ENCODE data around the gene OSBPL6. TPM values are rescaled to one million over a fixed set of nuclear protein-coding genes. Genes with fewer than 3 reads are reported as not detected.

Gene OSBPL6
- total and polyA plus RNA-seq, 4 donors, result 1.3 to 3.3 (median 2.2) TPM

- WGBS, result 93% methylated on average over 1 of the region's 1 CpG
- TF ChIP-seq CTCF (IDR thresholded peaks at IDR 0.05; ENCODE audit: low read depth, low read length, missing input control) (no peak), HNF4A (conservative IDR thresholded peaks at IDR 0.05) (no peak), SP1 (IDR thresholded peaks at IDR 0.05) (no peak), HNF4G (IDR thresholded peaks at IDR 0.05) (no peak), JUND (IDR thresholded peaks at IDR 0.05) (no peak), TAF1 (conservative IDR thresholded peaks at IDR 0.05) (no peak), YY1 (IDR thresholded peaks at IDR 0.05) (no peak), ATF3 (IDR thresholded peaks at IDR 0.05) (no peak), ZBTB33 (IDR thresholded peaks at IDR 0.05) (no peak), RAD21 (IDR thresholded peaks at IDR 0.05) (no peak), NR2F2 (IDR thresholded peaks at IDR 0.05) (no peak)
- no peaks in the 10 kb centered on the region for H3K9me3 ChIP-seq (ENCODE audit: control insufficient read depth in 4 of 4, low read length in 3 of 4)
- H3K27me3 ChIP-seq (ENCODE audit: control insufficient read depth in 4 of 4, insufficient read depth in 4 of 4, low read length in 3 of 4), result no peaks in the 10 kb centered on the region
- H3K4me1 ChIP-seq (ENCODE audit: control insufficient read depth in 4 of 4, insufficient read depth in 4 of 4, low read length in 3 of 4), result peaks cover 2 to 14% (median 6%) of the 10 kb centered on the region in 4 donors
- H3K36me3 ChIP-seq (ENCODE audit: control insufficient read depth in 4 of 4, insufficient read depth in 3 of 4, low read depth in 1 of 4, low read length in 3 of 4), result no peaks in the 10 kb centered on the region
- no peak overlapping the region for H3K27ac ChIP-seq (ENCODE audit: low read depth in 1 of 2, low read length in 2 of 2)
- no peak overlapping the region for H3K9ac ChIP-seq (ENCODE audit: low read depth in 1 of 2, low read length in 2 of 2)
- DNase-seq (ENCODE audit: low spot score), result no peak
- no peak overlapping the region for H3K4me3 ChIP-seq (ENCODE audit: low read depth in 1 of 3, low read length in 3 of 3)
These were observed 43.3 kb downstream of the OSBPL6 start for GRCh38 chr2:178237488-178238153.

GRCh38 chr2:178238154-178238521, 43.8 kb downstream of the OSBPL6 start:
- no peaks in the 10 kb centered on the region for H3K36me3 ChIP-seq (ENCODE audit: control insufficient read depth in 4 of 4, insufficient read depth in 3 of 4, low read depth in 1 of 4, low read length in 3 of 4)
- H3K27me3 ChIP-seq (ENCODE audit: control insufficient read depth in 4 of 4, insufficient read depth in 4 of 4, low read length in 3 of 4), result no peaks in the 10 kb centered on the region
- DNase-seq (ENCODE audit: low spot score), result no peak
- H3K9ac ChIP-seq (ENCODE audit: low read depth in 1 of 2, low read length in 2 of 2), result no peak overlapping the region
- 92% methylated on average over 4 of the region's 4 CpGs for WGBS
- H3K9me3 ChIP-seq (ENCODE audit: control insufficient read depth in 4 of 4, low read length in 3 of 4), result no peaks in the 10 kb centered on the region
- TF ChIP-seq FOXA2 (IDR thresholded peaks at IDR 0.05) (no peak), RAD21 (IDR thresholded peaks at IDR 0.05) (no peak), YY1 (IDR thresholded peaks at IDR 0.05) (no peak), HNF4A (conservative IDR thresholded peaks at IDR 0.05) (no peak), HNF4G (IDR thresholded peaks at IDR 0.05) (no peak)
- no peak overlapping the region for H3K27ac ChIP-seq (ENCODE audit: low read depth in 1 of 2, low read length in 2 of 2)
- H3K4me1 ChIP-seq (ENCODE audit: control insufficient read depth in 4 of 4, insufficient read depth in 4 of 4, low read length in 3 of 4), result peaks cover 2 to 15% (median 6%) of the 10 kb centered on the region in 4 donors
- H3K4me3 ChIP-seq (ENCODE audit: low read depth in 1 of 3, low read length in 3 of 3), result no peak overlapping the region

- DNase-seq (ENCODE audit: low spot score), result no peak
- no peak overlapping the region for H3K4me3 ChIP-seq (ENCODE audit: low read depth in 1 of 3, low read length in 3 of 3)
- no peaks in the 10 kb centered on the region for H3K9me3 ChIP-seq (ENCODE audit: control insufficient read depth in 4 of 4, low read length in 3 of 4)
- WGBS, result 33% methylated on average over 2 of the region's 2 CpGs
- H3K9ac ChIP-seq (ENCODE audit: low read depth in 1 of 2, low read length in 2 of 2), result no peak overlapping the region
- no peaks in the 10 kb centered on the region for H3K36me3 ChIP-seq (ENCODE audit: control insufficient read depth in 4 of 4, insufficient read depth in 3 of 4, low read depth in 1 of 4, low read length in 3 of 4)
- no peaks in the 10 kb centered on the region for H3K27me3 ChIP-seq (ENCODE audit: control insufficient read depth in 4 of 4, insufficient read depth in 4 of 4, low read length in 3 of 4)
- no peak overlapping the region for H3K27ac ChIP-seq (ENCODE audit: low read depth in 1 of 2, low read length in 2 of 2)
- TF ChIP-seq EGR1 (IDR thresholded peaks at IDR 0.05; ENCODE audit: low read depth in 2 of 2) (no peak), RAD21 (IDR thresholded peaks at IDR 0.05) (peak in 1 of 2 donors; percentile 12), JUND (IDR thresholded peaks at IDR 0.05) (no peak), GABPA (IDR thresholded peaks at IDR 0.05 in 1 of 2, conservative IDR thresholded peaks at IDR 0.05 in 1 of 2) (no peak), YY1 (IDR thresholded peaks at IDR 0.05) (peak; percentile 16), SP1 (IDR thresholded peaks at IDR 0.05) (no peak), NR2F2 (IDR thresholded peaks at IDR 0.05) (no peak), ZBTB33 (IDR thresholded peaks at IDR 0.05) (no peak), HNF4A (conservative IDR thresholded peaks at IDR 0.05) (peak in 1 of 2 donors; percentile 25), TAF1 (conservative IDR thresholded peaks at IDR 0.05) (no peak)
- peaks cover 2 to 15% (median 6%) of the 10 kb centered on the region in 4 donors for H3K4me1 ChIP-seq (ENCODE audit: control insufficient read depth in 4 of 4, insufficient read depth in 4 of 4, low read length in 3 of 4)
These were observed 44.4 kb downstream of the OSBPL6 start for GRCh38 chr2:178238750-178239149.

Data from liver (tissue), 9 donors.